ENCODE measurements around the gene SIK3.

Gene SIK3

DNA sequence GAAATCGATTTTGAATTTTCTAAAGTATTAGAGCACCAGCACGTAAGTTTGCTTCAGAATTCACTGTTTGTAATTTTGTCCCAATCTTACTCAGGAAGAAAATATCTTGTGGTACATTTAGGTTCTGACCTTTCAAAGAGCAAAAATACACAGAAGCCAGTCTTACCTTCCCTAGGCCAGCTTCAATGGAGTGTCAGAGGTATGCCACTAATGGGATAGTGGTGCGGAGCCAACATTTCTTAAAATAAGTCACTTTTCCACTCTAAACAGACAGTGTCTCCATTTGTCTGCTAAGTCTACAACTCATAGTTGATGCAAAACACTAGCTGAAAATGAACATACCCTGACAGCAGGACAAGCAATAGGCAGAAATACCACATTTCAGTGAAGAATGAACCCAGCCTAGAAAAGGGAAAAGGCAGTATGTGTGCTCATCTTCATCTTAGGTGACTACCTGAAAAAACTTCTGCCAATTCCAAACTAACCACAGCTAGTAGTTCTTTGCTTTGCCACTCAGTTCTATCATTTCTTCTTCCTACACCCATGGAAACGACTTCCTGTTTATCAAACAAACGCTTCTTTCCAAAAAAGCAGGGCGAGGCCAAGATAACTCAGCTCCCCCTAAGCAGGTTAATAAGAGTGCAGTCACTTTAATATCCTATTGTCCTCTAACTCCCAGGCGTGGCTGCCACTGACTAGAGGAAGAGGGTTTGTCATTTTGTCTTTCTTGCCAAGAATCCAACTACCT lies 166.8 kb downstream of the SIK3 start:
- Histone ChIP-seq H3K79me2 (ENCODE audit: control insufficient read depth, insufficient read depth, low read length) (no peaks in the 10 kb centered on the region), H2BK120ac (ENCODE audit: low read depth, low read length) (no peak overlapping the region), H3K56ac (ENCODE audit: low read length) (no peak overlapping the region), H4K8ac (ENCODE audit: low read depth, low read length) (no peak overlapping the region), H3K27me3 (ENCODE audit: insufficient read depth, low read length, poor library complexity) (no peaks in the 10 kb centered on the region), H2BK15ac (replicated peaks; ENCODE audit: low read depth) (no peak overlapping the region), H3K27ac (ENCODE audit: low read depth, low read length) (no peak overlapping the region), H3K4me2 (ENCODE audit: low read length) (no peak overlapping the region), H3K36me3 (ENCODE audit: control insufficient read depth, insufficient read depth, low read length) (no peaks in the 10 kb centered on the region), H2BK5ac (ENCODE audit: low read length) (no peak overlapping the region), H3K79me1 (ENCODE audit: low read length) (no peaks in the 10 kb centered on the region), H3K9ac (ENCODE audit: low read length) (no peak overlapping the region), H2AK5ac (ENCODE audit: low read length) (no peak overlapping the region), H4K5ac (ENCODE audit: low read length) (no peak overlapping the region), H3K18ac (ENCODE audit: low read length) (no peak overlapping the region), H3K23ac (ENCODE audit: low read length) (no peak overlapping the region), H3K4me1 (ENCODE audit: control insufficient read depth, low read depth, low read length) (no peaks in the 10 kb centered on the region), H3K4me3 (ENCODE audit: low read length) (no peak overlapping the region), H3K4ac (ENCODE audit: low read depth, low read length) (no peak overlapping the region)
- DNase-seq: peak; percentile 76
- WGBS (ENCODE audit: extremely low coverage, insufficient coverage, low lambda C conversion rate): no CpG with 5 or more reads among the region's 7 CpGs

DNA sequence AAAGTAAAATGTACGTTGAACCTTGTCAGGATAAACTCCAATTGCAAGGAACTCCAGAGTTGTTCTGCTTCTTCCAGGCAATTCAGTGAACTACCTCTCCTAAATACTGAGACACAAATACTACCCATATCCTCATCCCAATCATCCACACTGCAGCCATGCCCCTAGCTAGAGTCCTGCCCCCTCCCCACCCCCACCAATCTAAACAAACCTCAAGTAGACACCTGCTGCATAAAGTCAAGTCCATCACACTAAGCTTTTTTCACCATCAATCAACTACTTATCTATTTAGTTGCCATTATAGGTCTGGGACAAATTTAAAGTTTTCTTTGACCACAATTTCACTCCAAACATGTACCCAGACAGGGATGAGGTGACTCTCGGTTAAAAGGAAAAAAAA lies 167.6 kb downstream of the SIK3 start:
- H3K23ac ChIP-seq (ENCODE audit: low read length): no peak overlapping the region
- H2AK5ac ChIP-seq (ENCODE audit: low read length): no peak overlapping the region
- no peak overlapping the region for H2BK120ac ChIP-seq (ENCODE audit: low read depth, low read length)
- no peak for DNase-seq
- no peak overlapping the region for H4K8ac ChIP-seq (ENCODE audit: low read depth, low read length)
- no CpG with 5 or more reads among the region's 2 CpGs for WGBS (ENCODE audit: extremely low coverage, insufficient coverage, low lambda C conversion rate)
- no peak overlapping the region for H2BK15ac ChIP-seq (replicated peaks; ENCODE audit: low read depth)
- no peak overlapping the region for H3K27ac ChIP-seq (ENCODE audit: low read depth, low read length)
- H3K79me1 ChIP-seq (ENCODE audit: low read length): no peaks in the 10 kb centered on the region
- no peak overlapping the region for H2BK5ac ChIP-seq (ENCODE audit: low read length)
- no peaks in the 10 kb centered on the region for H3K4me1 ChIP-seq (ENCODE audit: control insufficient read depth, low read depth, low read length)
- H3K4me3 ChIP-seq (ENCODE audit: low read length): no peak overlapping the region
- no peaks in the 10 kb centered on the region for H3K36me3 ChIP-seq (ENCODE audit: control insufficient read depth, insufficient read depth, low read length)
- H3K9ac ChIP-seq (ENCODE audit: low read length): no peak overlapping the region
- no peak overlapping the region for H3K4me2 ChIP-seq (ENCODE audit: low read length)
- H3K4ac ChIP-seq (ENCODE audit: low read depth, low read length): no peak overlapping the region
- no peaks in the 10 kb centered on the region for H3K27me3 ChIP-seq (ENCODE audit: insufficient read depth, low read length, poor library complexity)
- H3K56ac ChIP-seq (ENCODE audit: low read length): no peak overlapping the region
- no peaks in the 10 kb centered on the region for H3K79me2 ChIP-seq (ENCODE audit: control insufficient read depth, insufficient read depth, low read length)
- H3K18ac ChIP-seq (ENCODE audit: low read length): no peak overlapping the region
- no peak overlapping the region for H4K5ac ChIP-seq (ENCODE audit: low read length)

DNA sequence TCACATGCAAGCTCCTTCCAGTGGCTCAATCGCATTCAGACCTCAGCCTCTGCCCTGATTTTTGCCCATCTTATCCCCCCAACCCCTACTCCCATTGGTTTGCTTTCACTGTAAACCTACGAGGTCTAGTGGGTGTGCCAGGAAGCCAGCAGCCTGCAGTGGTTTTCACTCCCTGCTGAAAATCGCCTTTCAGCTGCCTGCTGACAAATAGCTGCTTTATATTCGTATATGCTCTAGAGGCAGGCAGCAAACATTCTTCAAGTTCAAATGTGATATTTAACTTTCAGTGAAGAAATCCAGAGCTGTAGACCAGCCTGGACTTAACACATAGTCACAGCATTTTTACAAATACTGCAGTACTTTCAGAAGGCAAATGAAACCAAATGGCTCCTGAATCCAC lies 168.1 kb downstream of the SIK3 start:
- Histone ChIP-seq H3K18ac (ENCODE audit: low read length) (no peak overlapping the region), H3K4me1 (ENCODE audit: control insufficient read depth, low read depth, low read length) (no peaks in the 10 kb centered on the region), H3K23ac (ENCODE audit: low read length) (no peak overlapping the region), H3K27ac (ENCODE audit: low read depth, low read length) (no peak overlapping the region), H3K4me2 (ENCODE audit: low read length) (no peak overlapping the region), H2BK5ac (ENCODE audit: low read length) (no peak overlapping the region), H3K79me2 (ENCODE audit: control insufficient read depth, insufficient read depth, low read length) (no peaks in the 10 kb centered on the region), H4K8ac (ENCODE audit: low read depth, low read length) (no peak overlapping the region), H3K56ac (ENCODE audit: low read length) (no peak overlapping the region), H3K4me3 (ENCODE audit: low read length) (no peak overlapping the region), H4K5ac (ENCODE audit: low read length) (no peak overlapping the region), H3K79me1 (ENCODE audit: low read length) (no peaks in the 10 kb centered on the region), H2BK15ac (replicated peaks; ENCODE audit: low read depth) (no peak overlapping the region), H3K27me3 (ENCODE audit: insufficient read depth, low read length, poor library complexity) (no peaks in the 10 kb centered on the region), H3K36me3 (ENCODE audit: control insufficient read depth, insufficient read depth, low read length) (peaks cover under 1% of the 10 kb centered on the region), H2BK120ac (ENCODE audit: low read depth, low read length) (no peak overlapping the region), H2AK5ac (ENCODE audit: low read length) (no peak overlapping the region), H3K4ac (ENCODE audit: low read depth, low read length) (no peak overlapping the region), H3K9ac (ENCODE audit: low read length) (no peak overlapping the region)
- no CpG with 5 or more reads among the region's 4 CpGs for WGBS (ENCODE audit: extremely low coverage, insufficient coverage, low lambda C conversion rate)
- DNase-seq: peak; percentile 33

DNA sequence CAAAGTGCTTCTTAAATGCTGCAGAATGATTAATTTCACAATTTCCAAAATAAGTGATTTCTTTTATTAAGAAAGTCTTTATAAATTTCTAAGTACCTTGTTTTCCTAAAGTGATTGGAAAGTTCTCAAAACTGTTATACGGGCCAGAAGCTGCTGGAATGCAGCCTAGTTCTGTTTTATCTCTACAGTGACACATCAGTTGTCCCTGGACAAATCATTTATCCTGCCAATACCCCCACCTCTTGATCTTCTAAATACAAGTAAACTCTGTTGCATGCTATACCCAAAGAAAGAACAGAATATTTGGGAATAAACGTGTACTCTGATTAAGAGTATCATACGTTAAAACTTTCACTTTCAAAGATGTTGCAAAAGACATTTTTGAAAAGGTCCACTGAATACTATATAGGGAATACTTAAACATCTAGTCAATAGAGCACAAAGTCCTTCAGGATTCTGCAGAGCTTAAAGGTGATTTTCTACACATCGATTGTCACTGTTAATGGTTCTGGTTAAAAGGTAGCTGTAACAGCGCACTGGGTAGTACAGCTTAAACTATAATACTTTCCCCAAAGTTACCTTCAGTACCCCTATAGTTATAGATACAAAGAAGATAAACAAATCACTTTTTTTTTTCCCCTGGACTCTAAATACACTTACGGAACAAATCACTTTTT lies 168.7 kb downstream of the SIK3 start:
- Histone ChIP-seq H3K56ac (ENCODE audit: low read length) (no peak overlapping the region), H3K79me2 (ENCODE audit: control insufficient read depth, insufficient read depth, low read length) (no peaks in the 10 kb centered on the region), H2BK120ac (ENCODE audit: low read depth, low read length) (no peak overlapping the region), H3K27ac (ENCODE audit: low read depth, low read length) (no peak overlapping the region), H4K5ac (ENCODE audit: low read length) (no peak overlapping the region), H3K4ac (ENCODE audit: low read depth, low read length) (no peak overlapping the region), H4K8ac (ENCODE audit: low read depth, low read length) (no peak overlapping the region), H3K4me1 (ENCODE audit: control insufficient read depth, low read depth, low read length) (no peaks in the 10 kb centered on the region), H3K4me2 (ENCODE audit: low read length) (no peak overlapping the region), H3K79me1 (ENCODE audit: low read length) (no peaks in the 10 kb centered on the region), H3K18ac (ENCODE audit: low read length) (no peak overlapping the region), H2BK5ac (ENCODE audit: low read length) (no peak overlapping the region), H3K27me3 (ENCODE audit: insufficient read depth, low read length, poor library complexity) (no peaks in the 10 kb centered on the region), H3K36me3 (ENCODE audit: control insufficient read depth, insufficient read depth, low read length) (peaks cover 2% of the 10 kb centered on the region), H2BK15ac (replicated peaks; ENCODE audit: low read depth) (no peak overlapping the region), H3K23ac (ENCODE audit: low read length) (no peak overlapping the region), H3K9ac (ENCODE audit: low read length) (no peak overlapping the region), H2AK5ac (ENCODE audit: low read length) (no peak overlapping the region), H3K4me3 (ENCODE audit: low read length) (no peak overlapping the region)
- DNase-seq: no peak
- no CpG with 5 or more reads among the region's 6 CpGs for WGBS (ENCODE audit: extremely low coverage, insufficient coverage, low lambda C conversion rate)

DNA sequence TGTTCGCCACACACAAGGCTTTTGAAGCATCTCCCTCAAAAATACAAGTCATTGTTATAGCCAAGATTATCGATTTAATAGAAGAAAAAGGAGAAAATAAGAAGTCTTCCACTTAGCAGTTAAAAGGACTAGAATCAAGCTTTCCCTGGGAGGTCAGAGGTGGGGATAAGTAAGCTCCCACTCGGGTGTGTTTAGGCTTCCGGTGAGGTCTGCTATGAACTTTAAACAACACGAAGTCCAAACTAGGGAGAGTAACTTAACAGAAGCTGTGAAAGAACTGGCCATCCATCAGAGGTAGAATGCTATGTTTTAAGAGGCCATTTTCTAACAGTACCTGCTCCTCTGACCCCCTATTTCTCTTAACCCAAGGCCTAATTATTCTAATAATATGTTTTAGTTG lies 169.4 kb downstream of the SIK3 start:
- H3K4me3 ChIP-seq (ENCODE audit: low read length): no peak overlapping the region
- no peak overlapping the region for H2AK5ac ChIP-seq (ENCODE audit: low read length)
- WGBS (ENCODE audit: extremely low coverage, insufficient coverage, low lambda C conversion rate): no CpG with 5 or more reads among the region's 5 CpGs
- no peak overlapping the region for H3K27ac ChIP-seq (ENCODE audit: low read depth, low read length)
- no peak for DNase-seq
- H3K18ac ChIP-seq (ENCODE audit: low read length): no peak overlapping the region
- no peak overlapping the region for H4K8ac ChIP-seq (ENCODE audit: low read depth, low read length)
- H2BK15ac ChIP-seq (replicated peaks; ENCODE audit: low read depth): no peak overlapping the region
- no peak overlapping the region for H2BK5ac ChIP-seq (ENCODE audit: low read length)
- H3K4ac ChIP-seq (ENCODE audit: low read depth, low read length): no peak overlapping the region
- no peak overlapping the region for H3K9ac ChIP-seq (ENCODE audit: low read length)
- H3K27me3 ChIP-seq (ENCODE audit: insufficient read depth, low read length, poor library complexity): no peaks in the 10 kb centered on the region
- no peak overlapping the region for H3K56ac ChIP-seq (ENCODE audit: low read length)
- no peak overlapping the region for H4K5ac ChIP-seq (ENCODE audit: low read length)
- H2BK120ac ChIP-seq (ENCODE audit: low read depth, low read length): no peak overlapping the region
- H3K79me1 ChIP-seq (ENCODE audit: low read length): no peaks in the 10 kb centered on the region
- H3K23ac ChIP-seq (ENCODE audit: low read length): no peak overlapping the region
- H3K4me1 ChIP-seq (ENCODE audit: control insufficient read depth, low read depth, low read length): no peaks in the 10 kb centered on the region
- no peaks in the 10 kb centered on the region for H3K79me2 ChIP-seq (ENCODE audit: control insufficient read depth, insufficient read depth, low read length)
- peaks cover 2% of the 10 kb centered on the region for H3K36me3 ChIP-seq (ENCODE audit: control insufficient read depth, insufficient read depth, low read length)
- H3K4me2 ChIP-seq (ENCODE audit: low read length): no peak overlapping the region

Measured in mesendoderm (in vitro differentiated cells).